ENCODE results near the gene SLC25A22.
A peak's percentile ranks its signal among the peaks of the same experiment; 100 is the strongest.

SLC25A22 gene

GRCh38 chr11:821512-822371, 23.7 kb upstream of the SLC25A22 start:
- DNase-seq, result no peak

GRCh38 chr11:820655-821511, 22.8 kb upstream of the SLC25A22 start:
- no peak for DNase-seq

- DNase-seq, result peak; percentile 96
Observed at GRCh38 chr11:819943-820649, 22.0 kb upstream of the SLC25A22 start.

GRCh38 chr11:819129-819931, 21.2 kb upstream of the SLC25A22 start:
- peak; percentile 93 for DNase-seq

- no peak for DNase-seq
Observed at GRCh38 chr11:818396-819128, 20.5 kb upstream of the SLC25A22 start, which contains the start of gene PNPLA2. TSS of gene PNPLA2 (plus strand) at chr11:818914. CDS start at chr11:819719, 805 bp downstream.

- no peak for DNase-seq
Observed at GRCh38 chr11:816433-816779, 18.3 kb upstream of the SLC25A22 start.

GRCh38 chr11:815675-816432, 17.8 kb upstream of the SLC25A22 start:
- no peak for DNase-seq

GRCh38 chr11:813456-814096, 15.5 kb upstream of the SLC25A22 start:
- no peak for DNase-seq

- DNase-seq, result no peak
Observed at GRCh38 chr11:813072-813455, 15.0 kb upstream of the SLC25A22 start.

GRCh38 chr11:812390-812789, 14.3 kb upstream of the SLC25A22 start:
- DNase-seq, result no peak

- no peak for DNase-seq
Observed at GRCh38 chr11:811446-812245, 13.6 kb upstream of the SLC25A22 start.

GRCh38 chr11:810040-810567, 12.0 kb upstream of the SLC25A22 start:
- DNase-seq, result no peak

- peak; percentile 97 for DNase-seq
Observed at GRCh38 chr11:809287-810039, 11.4 kb upstream of the SLC25A22 start, which contains the start of gene RPLP2. TSS of gene RPLP2 (plus strand) at chr11:809967. CDS start at chr11:810235, 268 bp downstream.

GRCh38 chr11:808427-809286, 10.6 kb upstream of the SLC25A22 start:
- peak; percentile 63 for DNase-seq

GRCh38 chr11:804599-804964, 6.5 kb upstream of the SLC25A22 start:
- no peak for DNase-seq

- no peak for DNase-seq
Observed at GRCh38 chr11:803770-804598, 5.9 kb upstream of the SLC25A22 start.

GRCh38 chr11:803467-803742, 5.3 kb upstream of the SLC25A22 start:
- DNase-seq, result no peak
